Activated CD8-positive, alpha-beta memory T cell treated with anti-CD3 and anti-CD28 coated beads, Interleukin-2, amount 10 ng/mL, durations not matched to agents 7 days and 5 days (primary cell): Measurements from ENCODE around the gene IRF4. TPM values are rescaled to one million over a fixed set of nuclear protein-coding genes. Genes with fewer than 3 reads are reported as not detected.

ENCODE experiments used
- ATAC-seq: fragments of 150-1000 bp; cut with Tn5 transposase; one replicate; pipeline ENCODE4 v1.10.0; 2021; ENCODE audit warnings: moderate library complexity
- CTCF ChIA-PET: fragments of 350-600 bp; sonication (Branson Sonifier 250); formaldehyde crosslinking; loops from one replicate; lab custom pipeline; 2021; ENCODE audit warnings: antibody characterized with exemption; lab: Charles Lee
- DNase-seq: peaks from one replicate; pipeline ENCODE4 v3.0.0-alpha.2; 2020
- H3K27ac Mint-ChIP-seq: one replicate; pipeline ENCODE4 v1.8.0; 2021; ENCODE audit warnings: mild to moderate bottlenecking, mixed read lengths
- H3K27me3 Mint-ChIP-seq: one replicate; pipeline ENCODE4 v1.8.0; 2021; ENCODE audit warnings: mixed read lengths
- H3K36me3 Mint-ChIP-seq: one replicate; pipeline ENCODE4 v1.8.0; 2021; ENCODE audit warnings: mild to moderate bottlenecking, mixed read lengths
- H3K4me1 Mint-ChIP-seq: one replicate; pipeline ENCODE4 v1.8.0; 2021; ENCODE audit warnings: mixed read lengths
- H3K4me3 Mint-ChIP-seq: one replicate; pipeline ENCODE4 v1.8.0; 2021; ENCODE audit warnings: mild to moderate bottlenecking, moderate library complexity, mixed read lengths
- H3K9me3 Mint-ChIP-seq: one replicate; pipeline ENCODE4 v1.8.0; 2022; ENCODE audit warnings: low read depth, mixed read lengths
- total RNA-seq, 2 experiments: library from RNA; stranded (reverse); gene quantifications; one replicate each; pipeline ENCODE4 v1.2.3, GENCODE V29; 2021

IRF4 gene
- total RNA-seq, 2 experiments from 2014 or later: 184 to 254 TPM

DNA sequence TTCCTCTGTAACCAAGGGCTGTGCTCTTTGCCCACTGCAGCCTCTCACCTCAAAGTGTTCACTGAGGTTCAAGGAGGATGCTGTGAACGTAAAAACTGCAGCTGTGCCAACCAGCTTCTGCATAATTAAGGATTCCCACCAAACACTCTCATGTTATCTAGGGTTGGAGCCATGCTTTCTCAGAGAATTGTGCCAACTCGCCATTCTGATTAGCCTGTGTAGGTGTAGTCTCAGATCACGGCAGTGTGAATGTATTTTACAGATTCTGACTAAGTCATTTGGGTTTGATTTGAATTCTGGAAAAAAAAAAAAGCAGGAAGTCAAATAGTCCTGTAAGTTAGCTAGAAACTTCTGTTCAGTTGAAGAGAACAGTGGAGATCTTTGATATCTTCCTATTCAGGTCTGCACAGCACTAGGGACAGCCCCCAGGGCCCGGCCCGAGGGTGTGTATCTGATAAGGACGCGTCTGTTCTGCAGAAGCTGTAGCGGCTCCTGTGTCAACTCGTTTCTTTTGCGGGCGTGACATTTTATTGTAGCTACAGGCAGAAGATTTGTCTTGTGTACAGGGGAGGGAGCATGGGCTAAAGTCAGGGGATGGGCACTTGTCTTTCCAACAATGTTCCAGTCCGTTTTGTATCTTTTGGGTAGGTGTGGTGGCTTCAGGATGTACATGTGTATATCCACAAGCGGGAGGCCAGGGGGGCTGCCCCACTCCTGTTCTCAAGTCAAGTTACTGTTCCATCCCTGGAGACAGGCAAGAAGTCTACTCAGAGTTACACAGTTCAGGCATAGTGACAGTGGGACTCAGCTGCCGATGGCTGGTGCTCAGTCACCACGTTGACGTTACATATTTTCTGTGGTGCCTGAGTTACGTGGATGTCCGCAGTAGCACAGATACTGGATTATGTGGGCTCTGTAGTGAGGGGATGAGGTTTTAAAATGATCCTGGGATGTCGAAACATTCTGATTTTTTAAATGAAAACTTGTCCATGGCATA is 12.4 kb downstream of the IRF4 start:
- ATAC-seq: peak; percentile 20

GRCh38 chr6:404685-405423 is 13.3 kb downstream of the IRF4 start:
- CTCF ChIA-PET: interaction anchor here (0.9 to 4.4 kb wide), 7 partner anchors 12 to 216 kb away, joined by 3 to 29 read pairs (median 4); partner anchors contain the start of gene IRF4

More for the DNA sequence above, 12.4 kb downstream of the IRF4 start:
- CTCF ChIA-PET: interaction anchor here (0.9 to 4.4 kb wide), 11 partner anchors 8 to 215 kb away, joined by 3 to 29 read pairs (median 4); partner anchors contain the start of gene IRF4
- H3K27ac Mint-ChIP-seq: peak overlapping the region; percentile 79
- H3K27me3 Mint-ChIP-seq: no peaks in the 10 kb centered on the region
- H3K4me3 Mint-ChIP-seq: peak overlapping the region; percentile 30
- DNase-seq: peak; percentile 52
- H3K4me1 Mint-ChIP-seq: peaks cover 85% of the 10 kb centered on the region
- H3K9me3 Mint-ChIP-seq: no peaks in the 10 kb centered on the region
- H3K36me3 Mint-ChIP-seq: peaks cover 93% of the 10 kb centered on the region

DNA sequence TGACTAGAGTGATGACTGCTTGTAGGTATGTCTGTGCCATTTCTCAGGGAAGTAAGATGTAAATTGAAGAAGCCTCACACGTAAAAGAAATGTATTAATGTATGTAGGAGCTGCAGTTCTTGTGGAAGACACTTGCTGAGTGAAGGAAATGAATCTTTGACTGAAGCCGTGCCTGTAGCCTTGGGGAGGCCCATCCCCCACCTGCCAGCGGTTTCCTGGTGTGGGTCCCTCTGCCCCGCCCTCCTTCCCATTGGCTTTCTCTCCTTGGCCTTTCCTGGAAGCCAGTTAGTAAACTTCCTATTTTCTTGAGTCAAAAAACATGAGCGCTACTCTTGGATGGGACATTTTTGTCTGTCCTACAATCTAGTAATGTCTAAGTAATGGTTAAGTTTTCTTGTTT is 16.6 kb downstream of the IRF4 start:
- no peak overlapping the region for H3K4me3 Mint-ChIP-seq
- H3K36me3 Mint-ChIP-seq: peaks cover 90% of the 10 kb centered on the region
- H3K9me3 Mint-ChIP-seq: no peaks in the 10 kb centered on the region
- peak overlapping the region; percentile 41 for H3K27ac Mint-ChIP-seq
- no peak for DNase-seq
- no peak for ATAC-seq
- CTCF ChIA-PET: interaction anchor here (1.3 kb wide), 1 partner anchor 217 kb away, joined by 3 read pairs; no protein-coding TSS in a partner anchor
- peaks cover 55% of the 10 kb centered on the region for H3K4me1 Mint-ChIP-seq
- H3K27me3 Mint-ChIP-seq: no peaks in the 10 kb centered on the region

More at GRCh38 chr6:404685-405423, 13.3 kb downstream of the IRF4 start:
- Mint-ChIP-seq H3K4me3 (peak overlapping the region; percentile 16), H3K4me1 (peaks cover 81% of the 10 kb centered on the region), H3K27ac (peak overlapping the region; percentile 79), H3K9me3 (no peaks in the 10 kb centered on the region), H3K36me3 (peaks cover 93% of the 10 kb centered on the region), H3K27me3 (no peaks in the 10 kb centered on the region)
- no peak for ATAC-seq
- DNase-seq: peak; percentile 41

- H3K4me1 Mint-ChIP-seq: peaks cover 50% of the 10 kb centered on the region
- CTCF ChIA-PET: interaction anchor here (1.2 to 3.5 kb wide), 4 partner anchors 10 to 218 kb away, joined by 3 to 12 read pairs (median 4); no protein-coding TSS in a partner anchor
- no peak overlapping the region for H3K4me3 Mint-ChIP-seq
- peak; percentile 31 for DNase-seq
- no peak for ATAC-seq
- no peaks in the 10 kb centered on the region for H3K9me3 Mint-ChIP-seq
- H3K27ac Mint-ChIP-seq: no peak overlapping the region
- H3K36me3 Mint-ChIP-seq: peaks cover 87% of the 10 kb centered on the region
- no peaks in the 10 kb centered on the region for H3K27me3 Mint-ChIP-seq
Observed at GRCh38 chr6:408599-409102, 17.1 kb downstream of the IRF4 start.

DNA sequence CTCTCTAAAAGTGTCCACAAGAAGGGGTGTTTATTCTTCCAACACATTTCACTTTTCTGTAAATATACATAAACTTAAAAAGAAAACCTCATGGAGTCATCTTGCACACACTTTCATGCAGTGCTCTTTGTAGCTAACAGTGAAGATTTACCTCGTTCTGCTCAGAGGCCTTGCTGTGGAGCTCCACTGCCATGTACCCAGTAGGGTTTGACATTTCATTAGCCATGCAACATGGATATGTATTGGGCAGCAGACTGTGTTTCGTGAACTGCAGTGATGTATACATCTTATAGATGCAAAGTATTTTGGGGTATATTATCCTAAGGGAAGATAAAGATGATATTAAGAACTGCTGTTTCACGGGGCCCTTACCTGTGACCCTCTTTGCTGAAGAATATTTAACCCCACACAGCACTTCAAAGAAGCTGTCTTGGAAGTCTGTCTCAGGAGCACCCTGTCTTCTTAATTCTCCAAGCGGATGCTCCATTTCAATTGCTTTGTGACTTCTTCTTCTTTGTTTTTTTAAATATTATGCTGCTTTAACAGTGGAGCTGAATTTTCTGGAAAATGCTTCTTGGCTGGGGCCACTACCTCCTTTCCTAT is 17.9 kb downstream of the IRF4 start:
- peaks cover 84% of the 10 kb centered on the region for H3K36me3 Mint-ChIP-seq
- H3K4me3 Mint-ChIP-seq: no peak overlapping the region
- peak; percentile 26 for DNase-seq
- H3K27ac Mint-ChIP-seq: no peak overlapping the region
- H3K4me1 Mint-ChIP-seq: peaks cover 42% of the 10 kb centered on the region
- no peak for ATAC-seq
- no peaks in the 10 kb centered on the region for H3K27me3 Mint-ChIP-seq
- peaks cover under 1% of the 10 kb centered on the region for H3K9me3 Mint-ChIP-seq
- CTCF ChIA-PET: interaction anchor here (0.6 to 3.5 kb wide), 4 partner anchors 9 to 145 kb away, joined by 3 to 12 read pairs (median 4); no protein-coding TSS in a partner anchor

- H3K9me3 Mint-ChIP-seq: peaks cover 12% of the 10 kb centered on the region
- H3K4me3 Mint-ChIP-seq: no peak overlapping the region
- ATAC-seq: no peak
- peak overlapping the region; percentile 14 for H3K27ac Mint-ChIP-seq
- peak; percentile 36 for DNase-seq
- CTCF ChIA-PET: interaction anchor here (0.8 to 3.5 kb wide), 2 partner anchors 12 to 14 kb away, joined by 3 to 12 read pairs; no protein-coding TSS in a partner anchor
- H3K4me1 Mint-ChIP-seq: peaks cover 34% of the 10 kb centered on the region
- peaks cover 84% of the 10 kb centered on the region for H3K36me3 Mint-ChIP-seq
- H3K27me3 Mint-ChIP-seq: no peaks in the 10 kb centered on the region
Observed at GRCh38 chr6:410555-411395, 19.2 kb downstream of the IRF4 start.

GRCh38 chr6:411402-412145 is 20.0 kb downstream of the IRF4 start:
- CTCF ChIA-PET: interaction anchor here (0.8 to 3.5 kb wide), 3 partner anchors 8 to 15 kb away, joined by 3 to 12 read pairs (median 5); no protein-coding TSS in a partner anchor

DNA sequence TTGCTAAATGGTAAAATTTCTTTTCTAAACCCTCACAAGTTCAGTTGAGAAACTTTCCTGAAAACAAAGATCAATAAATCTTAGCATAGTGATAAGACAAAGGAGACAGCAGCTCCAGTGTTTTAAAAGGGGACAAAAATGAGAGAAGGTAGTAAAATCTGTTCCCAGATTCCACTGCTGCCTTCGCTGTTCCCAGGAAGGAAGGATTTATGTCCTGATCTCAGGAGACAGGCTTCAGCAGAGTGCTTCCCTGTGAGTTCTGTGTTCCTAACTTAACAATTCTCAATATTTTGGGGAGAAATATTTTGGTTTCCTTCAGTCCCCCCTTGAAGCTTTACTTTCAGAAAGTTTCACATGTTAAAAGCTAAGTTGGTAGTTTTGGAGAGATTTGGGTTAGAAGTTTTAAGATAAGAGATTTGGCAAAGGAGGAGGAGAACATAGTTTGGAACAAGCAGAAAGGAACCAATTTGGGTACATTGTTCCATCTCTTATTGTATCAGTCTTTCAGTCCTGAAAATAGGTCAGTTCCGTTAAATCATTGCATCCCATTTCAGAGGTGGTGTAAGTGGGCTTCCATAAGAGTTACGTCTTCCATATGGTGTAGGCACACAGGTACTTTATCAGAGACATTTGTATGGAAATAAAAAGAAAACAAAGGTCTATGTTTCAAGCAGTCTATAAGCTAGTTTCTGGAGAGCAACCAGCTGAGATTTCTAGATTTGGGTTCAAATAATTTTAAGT is 20.8 kb downstream of the IRF4 start:
- Mint-ChIP-seq H3K27me3 (no peaks in the 10 kb centered on the region), H3K4me1 (peaks cover 24% of the 10 kb centered on the region), H3K27ac (peak overlapping the region; percentile 21), H3K9me3 (peaks cover 15% of the 10 kb centered on the region), H3K36me3 (peaks cover 77% of the 10 kb centered on the region), H3K4me3 (no peak overlapping the region)
- no peak for DNase-seq
- ATAC-seq: no peak
- CTCF ChIA-PET: interaction anchor here (1.4 to 3.5 kb wide), 3 partner anchors 9 to 13 kb away, joined by 3 to 12 read pairs (median 5); no protein-coding TSS in a partner anchor

More at GRCh38 chr6:411402-412145, 20.0 kb downstream of the IRF4 start:
- H3K9me3 Mint-ChIP-seq: peaks cover 15% of the 10 kb centered on the region
- H3K36me3 Mint-ChIP-seq: peaks cover 82% of the 10 kb centered on the region
- H3K4me3 Mint-ChIP-seq: no peak overlapping the region
- no peak for ATAC-seq
- peak; percentile 35 for DNase-seq
- H3K27me3 Mint-ChIP-seq: no peaks in the 10 kb centered on the region
- peaks cover 31% of the 10 kb centered on the region for H3K4me1 Mint-ChIP-seq
- no peak overlapping the region for H3K27ac Mint-ChIP-seq

- H3K36me3 Mint-ChIP-seq: peaks cover 60% of the 10 kb centered on the region
Observed at GRCh38 chr6:414447-414846, 22.9 kb downstream of the IRF4 start.

GRCh38 chr6:415087-415486 is 23.5 kb downstream of the IRF4 start:
- peaks cover 15% of the 10 kb centered on the region for H3K9me3 Mint-ChIP-seq
- no peak for ATAC-seq
- H3K27me3 Mint-ChIP-seq: peaks cover 2% of the 10 kb centered on the region
- peaks cover 57% of the 10 kb centered on the region for H3K36me3 Mint-ChIP-seq
- no peak overlapping the region for H3K4me3 Mint-ChIP-seq
- H3K27ac Mint-ChIP-seq: no peak overlapping the region
- H3K4me1 Mint-ChIP-seq: peaks cover 5% of the 10 kb centered on the region
- no peak for DNase-seq
- CTCF ChIA-PET: interaction anchor here (1.2 kb wide), 1 partner anchor 12 kb away, joined by 3 read pairs; no protein-coding TSS in a partner anchor

More at GRCh38 chr6:414447-414846, 22.9 kb downstream of the IRF4 start:
- CTCF ChIA-PET: no interaction called here
- DNase-seq (no peak), ATAC-seq (no peak)
- Mint-ChIP-seq H3K4me1 (peaks cover 7% of the 10 kb centered on the region), H3K27me3 (no peaks in the 10 kb centered on the region), H3K4me3 (no peak overlapping the region), H3K9me3 (peaks cover 15% of the 10 kb centered on the region), H3K27ac (no peak overlapping the region)
